GM18951 (cell line): Measurements from ENCODE around the gene CCT8.

Experiments used
- POLR2A ChIP-seq: IDR thresholded peaks from 4 replicates; pipeline ENCODE4 v1.6.1; 2011; ENCODE audit warnings: mild to moderate bottlenecking; ENCODE audit not compliant: insufficient read length, insufficient read depth; ENCODE audit errors: extremely low read depth
- in situ Hi-C: fragments of 300-500 bp; cut with MboI; formaldehyde crosslinking; loops from one replicate; pipeline ENCODE4 v1.12.0; 2022; ENCODE audit warnings: low sequenced_read_pairs, mixed read lengths, inconsistent platforms; ENCODE audit not compliant: unreplicated experiment

Gene CCT8, protein sequence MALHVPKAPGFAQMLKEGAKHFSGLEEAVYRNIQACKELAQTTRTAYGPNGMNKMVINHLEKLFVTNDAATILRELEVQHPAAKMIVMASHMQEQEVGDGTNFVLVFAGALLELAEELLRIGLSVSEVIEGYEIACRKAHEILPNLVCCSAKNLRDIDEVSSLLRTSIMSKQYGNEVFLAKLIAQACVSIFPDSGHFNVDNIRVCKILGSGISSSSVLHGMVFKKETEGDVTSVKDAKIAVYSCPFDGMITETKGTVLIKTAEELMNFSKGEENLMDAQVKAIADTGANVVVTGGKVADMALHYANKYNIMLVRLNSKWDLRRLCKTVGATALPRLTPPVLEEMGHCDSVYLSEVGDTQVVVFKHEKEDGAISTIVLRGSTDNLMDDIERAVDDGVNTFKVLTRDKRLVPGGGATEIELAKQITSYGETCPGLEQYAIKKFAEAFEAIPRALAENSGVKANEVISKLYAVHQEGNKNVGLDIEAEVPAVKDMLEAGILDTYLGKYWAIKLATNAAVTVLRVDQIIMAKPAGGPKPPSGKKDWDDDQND

GRCh38 chr21:29073222-29074006 is at the start of gene CCT8:
Gene CCT8 (minus strand): TSS chr21:29073648. CDS start chr21:29073590, 58 bp downstream.
- in situ Hi-C loops = no loop called here
- peak; percentile 93 for TF ChIP-seq POLR2A

DNA sequence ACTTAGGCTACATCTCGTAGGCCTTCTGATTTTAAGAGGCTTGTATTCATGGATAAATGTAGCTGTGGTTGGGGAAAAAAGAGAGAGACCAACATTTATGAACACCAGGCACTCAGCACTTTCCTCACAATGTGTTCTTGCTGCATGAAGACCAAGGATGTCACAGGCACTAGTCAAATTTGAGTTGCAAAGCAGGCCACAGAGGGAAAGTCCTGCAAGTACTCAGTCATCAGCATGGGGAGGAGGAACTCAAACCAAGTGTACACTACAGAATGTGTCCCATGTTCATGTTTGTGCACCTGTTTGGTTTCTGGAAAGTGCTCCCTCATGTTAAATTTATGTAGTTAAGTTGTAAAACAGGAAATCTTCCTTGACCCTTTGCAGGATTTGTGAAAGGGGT is 48.3 kb upstream of the CCT8 start:
- TF ChIP-seq POLR2A = peak; percentile 47
- in situ Hi-C loops = no loop called here

- in situ Hi-C loops = no loop called here
- no peak for TF ChIP-seq POLR2A
These were observed 44.0 kb upstream of the CCT8 start for GRCh38 chr21:29117372-29117955.

DNA sequence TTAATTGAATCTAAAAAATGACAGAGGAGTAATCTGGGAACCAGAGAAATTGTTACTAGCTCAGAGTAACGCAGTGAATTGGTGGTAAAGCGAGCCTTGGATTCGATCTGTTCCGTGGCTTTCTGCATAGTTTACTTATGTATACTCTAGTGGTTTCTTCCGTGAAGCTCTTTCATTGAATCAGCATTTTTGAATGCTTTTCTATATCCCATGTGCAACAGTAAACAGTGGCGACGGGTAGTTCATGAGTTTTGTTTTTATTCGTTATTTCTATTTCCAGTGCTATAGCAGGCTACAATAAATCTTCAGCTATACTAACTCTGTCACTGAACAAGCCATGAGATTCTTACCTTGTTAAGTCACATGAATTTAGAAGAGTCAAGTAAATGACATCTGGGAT is 42.5 kb upstream of the CCT8 start:
- TF ChIP-seq POLR2A = no peak
- in situ Hi-C loops = no loop called here

DNA sequence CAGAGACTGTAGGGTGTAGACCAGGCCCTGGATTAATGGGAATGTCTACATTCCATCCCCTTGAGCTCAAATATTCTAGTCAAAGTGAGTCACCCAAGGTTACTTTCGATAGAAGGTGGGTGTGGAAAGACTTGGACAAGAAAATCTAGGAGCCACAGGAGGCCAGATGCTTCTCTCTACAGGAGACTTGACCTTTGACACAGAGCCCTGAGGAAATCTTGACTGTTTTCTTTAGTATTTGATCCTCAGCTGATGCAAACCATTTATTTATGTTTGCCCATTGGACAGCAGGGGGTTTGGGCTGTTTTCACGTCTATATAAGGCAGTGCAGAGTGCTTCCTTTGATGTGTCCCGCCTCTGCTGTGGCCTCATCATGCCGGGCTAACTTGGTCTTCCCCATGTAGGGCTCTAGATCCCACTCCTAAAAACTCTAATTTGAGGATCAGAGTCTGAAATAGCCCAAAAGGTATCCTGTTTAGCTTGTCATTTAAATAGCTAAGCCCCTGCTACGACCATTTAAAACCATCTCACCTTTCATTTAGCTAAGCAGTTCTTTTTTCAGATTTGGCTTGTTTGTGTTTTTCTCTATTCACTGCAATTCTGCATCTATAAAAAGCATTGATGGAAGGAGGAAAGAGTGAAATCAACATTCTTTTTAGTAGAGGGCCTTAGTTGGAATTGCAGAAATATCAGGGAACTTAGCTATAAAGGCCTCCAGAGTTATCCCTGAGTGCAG is 41.5 kb upstream of the CCT8 start:
- TF ChIP-seq POLR2A = no peak
- in situ Hi-C loops = no loop called here

DNA sequence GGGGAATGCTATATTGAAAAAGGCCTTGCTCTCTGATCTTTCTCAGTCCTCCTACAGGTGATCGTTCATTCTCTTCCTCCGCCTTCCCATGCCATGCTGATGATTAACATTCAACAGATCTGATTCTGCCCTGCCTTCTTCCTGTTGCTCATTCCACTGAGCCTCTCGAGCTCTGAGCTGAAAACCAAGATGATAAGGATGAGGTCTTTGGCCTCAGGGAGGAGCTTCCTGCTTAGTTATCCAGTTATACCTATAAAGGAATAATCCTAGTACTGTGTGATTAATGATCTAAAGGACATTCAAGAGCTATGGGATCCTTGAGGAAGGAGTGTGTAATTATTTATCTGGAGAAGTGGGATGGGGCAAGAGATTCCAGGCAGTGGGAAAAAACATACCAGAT is 31.8 kb upstream of the CCT8 start:
- TF ChIP-seq POLR2A = no peak
- in situ Hi-C loops = no loop called here

- in situ Hi-C loops = no loop called here
- TF ChIP-seq POLR2A = no peak
These were observed 30.8 kb upstream of the CCT8 start for GRCh38 chr21:29104239-29104708.

DNA sequence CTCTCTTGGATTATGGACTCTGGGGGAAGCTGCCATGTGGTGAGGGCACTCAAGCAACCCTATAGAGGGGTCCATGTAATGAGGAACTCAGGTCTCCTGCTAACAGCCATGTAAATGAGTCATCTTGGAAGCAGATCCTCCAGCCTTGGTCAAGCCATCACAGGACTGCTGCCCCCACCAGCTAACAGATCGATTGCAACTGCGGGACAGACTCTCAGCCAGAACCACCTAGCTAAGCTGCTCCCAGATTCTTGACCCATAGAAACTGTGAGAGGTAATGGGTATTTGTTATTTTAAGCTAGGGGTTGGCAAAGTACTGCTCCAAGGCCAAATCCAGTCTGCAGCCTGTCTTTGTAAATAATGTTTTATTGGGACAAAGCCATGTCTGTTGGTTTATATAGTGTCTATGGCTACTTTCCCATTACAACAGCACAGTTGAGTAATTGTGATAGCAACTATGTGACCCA is 29.4 kb upstream of the CCT8 start:
- in situ Hi-C loops = no loop called here
- no peak for TF ChIP-seq POLR2A

- in situ Hi-C loops = no loop called here
- no peak for TF ChIP-seq POLR2A
These were observed 24.7 kb upstream of the CCT8 start for GRCh38 chr21:29098156-29098555.

- no peak for TF ChIP-seq POLR2A
- in situ Hi-C loops = no loop called here
These were observed 23.0 kb upstream of the CCT8 start for GRCh38 chr21:29096218-29097015.

DNA sequence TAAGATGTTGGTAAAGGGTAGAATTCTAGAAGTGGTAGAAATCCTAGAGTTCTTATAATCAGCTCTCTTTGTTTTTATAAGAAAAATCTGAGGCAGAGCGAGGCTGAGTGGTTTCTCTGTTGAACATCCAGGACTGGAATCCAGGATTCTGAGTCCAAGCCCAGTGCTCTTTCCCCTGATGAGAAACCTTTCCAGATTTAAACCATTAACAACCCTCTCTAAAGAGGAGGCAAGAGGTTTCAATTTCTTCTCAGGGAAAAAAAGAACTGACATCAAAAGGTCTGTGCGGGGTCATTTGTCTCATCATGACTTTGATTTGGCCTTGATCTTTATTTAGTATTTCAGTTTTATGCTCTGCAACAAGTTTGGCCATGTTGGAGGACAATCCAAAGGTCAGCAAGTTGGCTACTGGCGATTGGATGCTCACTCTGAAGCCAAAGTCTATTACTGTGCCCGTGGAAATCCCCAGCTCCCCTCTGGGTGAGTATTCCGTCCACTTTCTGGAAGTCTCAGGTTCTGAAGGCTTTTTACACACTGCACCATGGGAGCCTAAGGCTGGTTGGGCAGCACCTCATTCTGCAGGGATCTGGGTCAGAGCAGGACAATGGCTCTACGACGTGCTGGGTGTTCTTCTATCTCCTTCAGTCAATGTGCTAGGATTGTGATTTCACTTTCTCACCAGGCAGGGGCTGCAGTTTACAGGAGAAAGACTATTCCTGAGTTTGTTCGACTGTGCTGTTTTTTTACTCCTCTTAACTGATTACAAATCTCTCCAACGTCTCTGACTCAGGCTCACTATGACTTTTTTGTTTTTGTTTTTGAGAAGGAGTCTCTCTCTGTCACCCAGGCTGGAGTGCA is 18.9 kb upstream of the CCT8 start:
- TF ChIP-seq POLR2A = no peak
- in situ Hi-C loops = no loop called here
